ENCODE data around the gene SLIT3.

Gene SLIT3

GRCh38 chr5:168753691-168754254 is 547.2 kb downstream of the SLIT3 start:
- Histone ChIP-seq H3K4me1 (ENCODE audit: control insufficient read depth, low read length) (no peaks in the 10 kb centered on the region), H4K20me1 (ENCODE audit: control insufficient read depth, insufficient read depth, low read depth, low read length) (no peaks in the 10 kb centered on the region), H3K36me3 (ENCODE audit: control insufficient read depth, low read length) (no peaks in the 10 kb centered on the region), H3K4me2 (ENCODE audit: low read length) (no peak overlapping the region), H3K9me2 (replicated peaks; ENCODE audit: control insufficient read depth, low read length) (no peaks in the 10 kb centered on the region), H3K4me3 (ENCODE audit: low read length) (no peak overlapping the region), H3K9me3 (ENCODE audit: control insufficient read depth, insufficient read depth, low read length) (no peaks in the 10 kb centered on the region), H3K27me3 (ENCODE audit: control insufficient read depth, low read length) (no peaks in the 10 kb centered on the region), H3K27ac (ENCODE audit: low read depth, low read length) (no peak overlapping the region), H3K79me2 (ENCODE audit: control insufficient read depth, low read length) (no peaks in the 10 kb centered on the region), H3F3A (ENCODE audit: control insufficient read depth, insufficient read depth) (no peaks in the 10 kb centered on the region)
- TF ChIP-seq EZH2phosphoT487 (IDR thresholded peaks at IDR 0.05; ENCODE audit: borderline replicate concordance, low read length): no peak
- TF ChIP-seq CTCF (IDR thresholded peaks at IDR 0.05; ENCODE audit: low read depth, low read length, poor library complexity, severe bottlenecking): no peak

- no peaks in the 10 kb centered on the region for H3F3A ChIP-seq (ENCODE audit: control insufficient read depth, insufficient read depth)
- no peak overlapping the region for H3K4me3 ChIP-seq (ENCODE audit: low read length)
- no peaks in the 10 kb centered on the region for H3K9me3 ChIP-seq (ENCODE audit: control insufficient read depth, insufficient read depth, low read length)
- no peaks in the 10 kb centered on the region for H3K27me3 ChIP-seq (ENCODE audit: control insufficient read depth, low read length)
- H3K4me1 ChIP-seq (ENCODE audit: control insufficient read depth, low read length): no peaks in the 10 kb centered on the region
- H3K27ac ChIP-seq (ENCODE audit: low read depth, low read length): no peak overlapping the region
- no peaks in the 10 kb centered on the region for H4K20me1 ChIP-seq (ENCODE audit: control insufficient read depth, insufficient read depth, low read depth, low read length)
- H3K9me2 ChIP-seq (replicated peaks; ENCODE audit: control insufficient read depth, low read length): no peaks in the 10 kb centered on the region
- no peaks in the 10 kb centered on the region for H3K36me3 ChIP-seq (ENCODE audit: control insufficient read depth, low read length)
- H3K79me2 ChIP-seq (ENCODE audit: control insufficient read depth, low read length): no peaks in the 10 kb centered on the region
- H3K4me2 ChIP-seq (ENCODE audit: low read length): no peak overlapping the region
- TF ChIP-seq EZH2phosphoT487 (IDR thresholded peaks at IDR 0.05; ENCODE audit: borderline replicate concordance, low read length) (no peak), CTCF (IDR thresholded peaks at IDR 0.05; ENCODE audit: low read depth, low read length, poor library complexity, severe bottlenecking) (no peak)
Measured at GRCh38 chr5:168752416-168753190, 548.3 kb downstream of the SLIT3 start.

- no peaks in the 10 kb centered on the region for H3K9me2 ChIP-seq (replicated peaks; ENCODE audit: control insufficient read depth, low read length)
- no peaks in the 10 kb centered on the region for H3K79me2 ChIP-seq (ENCODE audit: control insufficient read depth, low read length)
- no peaks in the 10 kb centered on the region for H4K20me1 ChIP-seq (ENCODE audit: control insufficient read depth, insufficient read depth, low read depth, low read length)
- no peak overlapping the region for H3K4me2 ChIP-seq (ENCODE audit: low read length)
- no peaks in the 10 kb centered on the region for H3F3A ChIP-seq (ENCODE audit: control insufficient read depth, insufficient read depth)
- no peak for TF ChIP-seq EZH2phosphoT487 (IDR thresholded peaks at IDR 0.05; ENCODE audit: borderline replicate concordance, low read length)
- H3K36me3 ChIP-seq (ENCODE audit: control insufficient read depth, low read length): no peaks in the 10 kb centered on the region
- H3K9me3 ChIP-seq (ENCODE audit: control insufficient read depth, insufficient read depth, low read length): no peaks in the 10 kb centered on the region
- H3K4me3 ChIP-seq (ENCODE audit: low read length): no peak overlapping the region
- H3K27me3 ChIP-seq (ENCODE audit: control insufficient read depth, low read length): no peaks in the 10 kb centered on the region
- H3K4me1 ChIP-seq (ENCODE audit: control insufficient read depth, low read length): no peaks in the 10 kb centered on the region
- no peak overlapping the region for H3K27ac ChIP-seq (ENCODE audit: low read depth, low read length)
Measured at GRCh38 chr5:168752012-168752411, 548.9 kb downstream of the SLIT3 start.

- Histone ChIP-seq H3K79me2 (ENCODE audit: control insufficient read depth, low read length) (no peaks in the 10 kb centered on the region), H3K27ac (ENCODE audit: low read depth, low read length) (no peak overlapping the region), H3K36me3 (ENCODE audit: control insufficient read depth, low read length) (no peaks in the 10 kb centered on the region), H3K4me1 (ENCODE audit: control insufficient read depth, low read length) (no peaks in the 10 kb centered on the region), H3K4me3 (ENCODE audit: low read length) (no peak overlapping the region), H3K9me3 (ENCODE audit: control insufficient read depth, insufficient read depth, low read length) (no peaks in the 10 kb centered on the region), H3K27me3 (ENCODE audit: control insufficient read depth, low read length) (no peaks in the 10 kb centered on the region), H3K9me2 (replicated peaks; ENCODE audit: control insufficient read depth, low read length) (no peaks in the 10 kb centered on the region), H4K20me1 (ENCODE audit: control insufficient read depth, insufficient read depth, low read depth, low read length) (no peaks in the 10 kb centered on the region), H3F3A (ENCODE audit: control insufficient read depth, insufficient read depth) (no peaks in the 10 kb centered on the region), H3K4me2 (ENCODE audit: low read length) (no peak overlapping the region)
- TF ChIP-seq CTCF (IDR thresholded peaks at IDR 0.05; ENCODE audit: low read depth, low read length, poor library complexity, severe bottlenecking) (no peak), EZH2phosphoT487 (IDR thresholded peaks at IDR 0.05; ENCODE audit: borderline replicate concordance, low read length) (no peak)
Measured at GRCh38 chr5:168750926-168751325, 550.0 kb downstream of the SLIT3 start.

All from DOHH2 (cell line).